ENCODE data around the gene AP4S1. TPM values are rescaled to one million over a fixed set of nuclear protein-coding genes. Genes with fewer than 3 reads are reported as not detected.

Gene AP4S1
- total RNA-seq, 1 donor from 2014 or later, result 9.2 TPM

GRCh38 chr14:31029016-31029970, 3.8 kb downstream of the AP4S1 start:
- DNase-seq (ENCODE audit: low spot score), result no peak
- Mint-ChIP-seq H3K27ac (ENCODE audit: unreplicated experiment) (no peak overlapping the region), H3K36me3 (ENCODE audit: low read depth, unreplicated experiment) (peaks cover 11% of the 10 kb centered on the region), H3K4me3 (ENCODE audit: unreplicated experiment) (no peak overlapping the region), H3K9me3 (ENCODE audit: unreplicated experiment) (no peaks in the 10 kb centered on the region), H3K4me1 (ENCODE audit: unreplicated experiment) (peaks cover 17% of the 10 kb centered on the region), H3K27me3 (ENCODE audit: unreplicated experiment) (peaks cover 14% of the 10 kb centered on the region)
- TF ChIP-seq, protein P1, sequence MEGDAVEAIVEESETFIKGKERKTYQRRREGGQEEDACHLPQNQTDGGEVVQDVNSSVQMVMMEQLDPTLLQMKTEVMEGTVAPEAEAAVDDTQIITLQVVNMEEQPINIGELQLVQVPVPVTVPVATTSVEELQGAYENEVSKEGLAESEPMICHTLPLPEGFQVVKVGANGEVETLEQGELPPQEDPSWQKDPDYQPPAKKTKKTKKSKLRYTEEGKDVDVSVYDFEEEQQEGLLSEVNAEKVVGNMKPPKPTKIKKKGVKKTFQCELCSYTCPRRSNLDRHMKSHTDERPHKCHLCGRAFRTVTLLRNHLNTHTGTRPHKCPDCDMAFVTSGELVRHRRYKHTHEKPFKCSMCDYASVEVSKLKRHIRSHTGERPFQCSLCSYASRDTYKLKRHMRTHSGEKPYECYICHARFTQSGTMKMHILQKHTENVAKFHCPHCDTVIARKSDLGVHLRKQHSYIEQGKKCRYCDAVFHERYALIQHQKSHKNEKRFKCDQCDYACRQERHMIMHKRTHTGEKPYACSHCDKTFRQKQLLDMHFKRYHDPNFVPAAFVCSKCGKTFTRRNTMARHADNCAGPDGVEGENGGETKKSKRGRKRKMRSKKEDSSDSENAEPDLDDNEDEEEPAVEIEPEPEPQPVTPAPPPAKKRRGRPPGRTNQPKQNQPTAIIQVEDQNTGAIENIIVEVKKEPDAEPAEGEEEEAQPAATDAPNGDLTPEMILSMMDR (IDR thresholded peaks at IDR 0.05; ENCODE audit: unreplicated experiment), result no peak

- peaks cover 7% of the 10 kb centered on the region for H3K36me3 Mint-ChIP-seq (ENCODE audit: low read depth, unreplicated experiment)
- no peak overlapping the region for H3K4me3 Mint-ChIP-seq (ENCODE audit: unreplicated experiment)
- TF ChIP-seq, protein P1 (IDR thresholded peaks at IDR 0.05; ENCODE audit: unreplicated experiment), result no peak
- no peaks in the 10 kb centered on the region for H3K9me3 Mint-ChIP-seq (ENCODE audit: unreplicated experiment)
- peaks cover 9% of the 10 kb centered on the region for H3K4me1 Mint-ChIP-seq (ENCODE audit: unreplicated experiment)
- H3K27ac Mint-ChIP-seq (ENCODE audit: unreplicated experiment), result no peak overlapping the region
- no peak for DNase-seq (ENCODE audit: low spot score)
- H3K27me3 Mint-ChIP-seq (ENCODE audit: unreplicated experiment), result peaks cover 12% of the 10 kb centered on the region
Measured at GRCh38 chr14:31030469-31030868, 5.0 kb downstream of the AP4S1 start.

- Mint-ChIP-seq H3K27me3 (ENCODE audit: unreplicated experiment) (no peaks in the 10 kb centered on the region), H3K4me1 (ENCODE audit: unreplicated experiment) (peaks cover 10% of the 10 kb centered on the region), H3K36me3 (ENCODE audit: low read depth, unreplicated experiment) (peaks cover 4% of the 10 kb centered on the region), H3K4me3 (ENCODE audit: unreplicated experiment) (no peak overlapping the region), H3K27ac (ENCODE audit: unreplicated experiment) (no peak overlapping the region), H3K9me3 (ENCODE audit: unreplicated experiment) (no peaks in the 10 kb centered on the region)
- TF ChIP-seq, protein P1 (IDR thresholded peaks at IDR 0.05; ENCODE audit: unreplicated experiment), result no peak
- DNase-seq (ENCODE audit: low spot score), result no peak
Measured at GRCh38 chr14:31036552-31036951, 11.1 kb downstream of the AP4S1 start.

DNA sequence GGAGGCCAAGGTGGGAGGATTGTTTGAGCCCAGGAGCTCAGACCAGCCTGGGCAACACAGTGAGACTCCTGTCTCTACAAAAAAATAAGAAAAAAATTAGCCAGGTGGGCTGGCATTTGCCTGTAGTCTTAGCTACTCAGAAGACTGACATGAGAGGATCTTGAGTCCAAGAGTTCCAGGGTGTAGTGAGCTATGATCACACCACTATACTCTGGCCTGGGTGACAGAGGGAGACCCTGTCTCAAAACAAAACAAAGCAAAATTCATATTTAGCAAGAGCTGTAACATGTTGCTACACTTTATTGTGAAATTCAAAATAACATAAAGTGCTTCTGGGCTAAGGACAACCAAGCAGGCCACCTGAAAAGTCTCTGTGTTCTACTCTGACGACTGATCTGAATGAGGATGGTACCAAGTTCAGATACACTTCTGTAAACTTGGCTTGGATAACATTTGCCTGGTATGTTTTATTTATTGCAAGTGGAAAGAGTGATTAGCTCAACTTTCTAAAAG, 12.3 kb downstream of the AP4S1 start:
- H3K36me3 Mint-ChIP-seq (ENCODE audit: low read depth, unreplicated experiment), result peaks cover 4% of the 10 kb centered on the region
- H3K27ac Mint-ChIP-seq (ENCODE audit: unreplicated experiment), result no peak overlapping the region
- H3K27me3 Mint-ChIP-seq (ENCODE audit: unreplicated experiment), result no peaks in the 10 kb centered on the region
- TF ChIP-seq, protein P1 (IDR thresholded peaks at IDR 0.05; ENCODE audit: unreplicated experiment), result no peak
- no peak overlapping the region for H3K4me3 Mint-ChIP-seq (ENCODE audit: unreplicated experiment)
- H3K9me3 Mint-ChIP-seq (ENCODE audit: unreplicated experiment), result no peaks in the 10 kb centered on the region
- no peak for DNase-seq (ENCODE audit: low spot score)
- H3K4me1 Mint-ChIP-seq (ENCODE audit: unreplicated experiment), result peaks cover 7% of the 10 kb centered on the region

Data from endothelial cell (in vitro differentiated cells).